Astrocyte of the cerebellum (primary cell): ENCODE measurements around the gene ENOX2.

ENCODE experiments used
- DNase-seq: peaks from one replicate; pipeline ENCODE4 v3.0.0-alpha.2; 2011; ENCODE audit warnings: low read depth
- H3K4me3 ChIP-seq: 2 replicates; pipeline ENCODE4 v1.5.1; 2011; ENCODE audit warnings: mild to moderate bottlenecking, low read depth, low read length, moderate library complexity
- in situ Hi-C: cut with HindIII; loops from 2 replicates; pipeline ENCODE4 v1.10.0; 2017; ENCODE audit warnings: low sequenced_read_pairs
- TF ChIP-seq, protein P1 (sequence below): IDR thresholded peaks from 2 replicates; pipeline ENCODE4 v1.5.1; 2012; ENCODE audit warnings: low read length, low read depth, moderate library complexity, mild to moderate bottlenecking; ENCODE audit errors: missing control alignments

The ENOX2 gene

DNA sequence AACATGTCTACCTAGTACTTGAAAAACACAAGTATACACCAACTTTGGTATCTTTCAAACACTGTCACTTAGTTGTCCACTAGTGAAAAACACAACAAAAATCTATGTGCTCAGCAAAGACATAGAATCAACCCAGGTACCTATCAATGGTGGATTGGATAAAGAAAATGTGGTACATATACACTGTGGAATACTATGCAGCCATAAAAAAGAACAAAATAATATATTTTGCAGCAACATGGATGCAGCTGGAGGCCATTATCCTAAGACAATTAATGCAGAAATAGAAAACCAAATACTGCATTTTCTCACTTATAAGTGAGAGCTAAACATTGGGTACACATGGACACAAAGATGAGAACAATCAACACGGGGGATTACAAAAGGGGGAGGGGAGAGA lies 148.7 kb downstream of the ENOX2 start:
- H3K4me3 ChIP-seq, result no peak overlapping the region
- no peak for DNase-seq
- in situ Hi-C loops, result no loop called here
- TF ChIP-seq, protein P1, sequence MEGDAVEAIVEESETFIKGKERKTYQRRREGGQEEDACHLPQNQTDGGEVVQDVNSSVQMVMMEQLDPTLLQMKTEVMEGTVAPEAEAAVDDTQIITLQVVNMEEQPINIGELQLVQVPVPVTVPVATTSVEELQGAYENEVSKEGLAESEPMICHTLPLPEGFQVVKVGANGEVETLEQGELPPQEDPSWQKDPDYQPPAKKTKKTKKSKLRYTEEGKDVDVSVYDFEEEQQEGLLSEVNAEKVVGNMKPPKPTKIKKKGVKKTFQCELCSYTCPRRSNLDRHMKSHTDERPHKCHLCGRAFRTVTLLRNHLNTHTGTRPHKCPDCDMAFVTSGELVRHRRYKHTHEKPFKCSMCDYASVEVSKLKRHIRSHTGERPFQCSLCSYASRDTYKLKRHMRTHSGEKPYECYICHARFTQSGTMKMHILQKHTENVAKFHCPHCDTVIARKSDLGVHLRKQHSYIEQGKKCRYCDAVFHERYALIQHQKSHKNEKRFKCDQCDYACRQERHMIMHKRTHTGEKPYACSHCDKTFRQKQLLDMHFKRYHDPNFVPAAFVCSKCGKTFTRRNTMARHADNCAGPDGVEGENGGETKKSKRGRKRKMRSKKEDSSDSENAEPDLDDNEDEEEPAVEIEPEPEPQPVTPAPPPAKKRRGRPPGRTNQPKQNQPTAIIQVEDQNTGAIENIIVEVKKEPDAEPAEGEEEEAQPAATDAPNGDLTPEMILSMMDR, result no peak

DNA sequence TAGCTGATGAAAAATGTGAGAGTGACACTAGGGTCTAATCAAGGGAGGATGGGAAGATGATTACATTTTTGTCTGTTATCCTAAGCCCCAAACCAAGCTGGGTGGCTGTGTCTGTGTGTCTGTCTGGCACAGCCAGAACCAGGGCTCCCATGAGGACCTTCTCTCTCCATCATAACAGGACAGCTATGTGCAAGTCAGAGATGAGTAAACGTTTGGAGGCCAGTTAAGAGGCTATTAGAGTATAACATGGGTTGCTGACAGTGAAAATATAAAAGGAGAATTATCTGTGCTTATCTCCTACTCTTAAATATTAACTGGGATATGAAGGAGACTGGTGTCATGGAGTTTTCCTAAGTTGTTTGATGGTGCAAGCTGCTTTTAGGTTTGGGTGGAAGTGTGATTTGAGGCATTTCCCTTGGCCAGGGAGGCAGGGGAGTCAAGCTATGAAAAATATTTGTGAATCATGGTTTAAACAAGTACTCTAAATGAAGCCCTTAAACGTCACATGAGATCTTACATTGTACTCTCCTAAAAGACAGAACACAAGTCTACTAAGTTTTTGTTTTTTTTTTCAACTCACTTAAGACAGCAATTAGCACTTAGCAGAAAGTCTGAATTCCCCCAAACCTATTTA lies 156.2 kb downstream of the ENOX2 start:
- in situ Hi-C loops, result no loop called here
- DNase-seq, result no peak
- TF ChIP-seq, protein P1, result no peak
- no peak overlapping the region for H3K4me3 ChIP-seq

DNA sequence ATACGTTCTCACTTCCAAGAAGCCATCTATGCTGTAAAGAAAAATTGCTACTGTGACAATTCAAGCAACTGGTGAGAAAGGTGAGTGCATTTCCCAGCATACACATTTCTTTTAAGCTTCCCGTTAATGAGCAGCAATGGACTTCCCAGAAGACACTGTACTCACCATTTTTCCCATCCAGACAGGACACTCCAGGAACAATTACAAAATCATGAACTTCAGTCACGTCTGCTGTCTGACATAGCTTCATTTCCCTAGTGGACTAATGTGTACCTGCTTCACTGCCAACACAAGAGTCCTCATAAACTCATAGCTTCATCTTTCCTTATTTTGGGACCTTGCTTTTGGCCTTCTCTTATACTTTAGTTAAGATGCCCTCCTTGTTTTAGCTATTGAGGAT lies 156.9 kb downstream of the ENOX2 start:
- TF ChIP-seq, protein P1, result no peak
- no peak for DNase-seq
- in situ Hi-C loops, result no loop called here
- no peak overlapping the region for H3K4me3 ChIP-seq

DNA sequence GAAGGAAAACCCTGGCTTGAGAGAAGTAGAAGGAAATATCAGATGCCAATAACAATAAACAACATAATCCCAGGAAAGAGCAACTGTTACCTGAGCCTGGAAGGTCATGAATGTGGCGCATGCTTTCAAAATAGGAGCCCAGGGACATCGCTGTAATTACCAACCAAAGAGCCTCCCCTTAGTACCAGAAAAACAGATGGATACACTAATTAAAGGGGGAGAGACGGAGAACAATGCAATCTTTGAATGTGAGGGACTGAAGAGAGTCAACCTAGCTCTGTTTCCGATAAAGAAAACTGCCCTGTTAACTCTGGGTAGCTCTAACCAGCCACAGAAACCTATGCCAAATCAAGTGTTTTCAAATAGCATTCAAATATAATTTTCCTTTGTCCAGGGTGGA lies 161.4 kb downstream of the ENOX2 start:
- TF ChIP-seq, protein P1, result no peak
- H3K4me3 ChIP-seq, result no peak overlapping the region
- in situ Hi-C loops, result no loop called here
- DNase-seq, result no peak

DNA sequence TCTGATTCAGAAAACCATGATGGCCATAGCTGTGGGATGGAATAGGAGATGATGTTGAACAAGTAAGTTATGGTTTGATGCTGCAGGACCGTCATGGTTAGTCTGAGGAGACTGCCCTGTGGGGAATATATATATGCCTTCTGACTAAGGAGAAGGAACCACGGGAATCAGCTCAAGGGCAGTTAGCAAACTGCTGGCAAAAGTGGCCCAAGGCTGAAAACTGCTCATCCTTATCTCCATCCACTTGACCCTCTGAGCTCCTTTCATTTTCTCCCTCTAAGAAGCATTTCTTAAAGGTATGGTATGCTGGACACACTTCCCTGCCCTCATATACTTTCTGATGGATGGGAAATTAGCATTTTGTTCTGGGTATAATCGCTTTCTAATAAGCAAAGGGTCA lies 161.9 kb downstream of the ENOX2 start:
- DNase-seq, result no peak
- no peak overlapping the region for H3K4me3 ChIP-seq
- TF ChIP-seq, protein P1, result no peak
- in situ Hi-C loops, result no loop called here

DNA sequence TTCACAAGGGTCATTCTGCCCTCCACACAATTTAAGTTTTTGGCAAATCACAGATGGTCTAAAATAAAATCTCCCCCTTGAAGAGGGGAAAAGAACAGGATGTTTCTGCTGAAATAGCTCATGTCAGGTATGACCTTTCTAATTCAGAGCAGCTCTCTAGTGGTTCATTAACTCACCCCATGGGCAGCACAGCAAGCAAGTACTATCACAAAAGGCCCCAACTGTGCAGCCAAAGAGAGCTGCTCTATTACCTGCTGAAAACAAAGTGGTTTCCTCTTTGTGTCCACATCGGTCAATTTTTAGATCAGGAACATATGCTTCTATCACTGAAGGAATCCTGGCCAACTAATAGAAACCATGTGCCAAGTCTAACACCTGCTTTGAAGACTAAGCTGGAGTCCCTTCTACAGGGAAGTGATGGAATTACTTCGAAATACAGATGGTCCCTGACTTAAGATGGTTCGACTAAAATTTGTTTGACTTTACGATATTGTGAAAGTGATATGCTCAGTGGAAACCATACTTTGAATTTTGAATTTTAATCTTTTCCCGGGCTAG lies 164.3 kb downstream of the ENOX2 start:
- H3K4me3 ChIP-seq, result no peak overlapping the region
- in situ Hi-C loops, result no loop called here
- no peak for DNase-seq
- TF ChIP-seq, protein P1, result no peak
